ENCODE measurements around the gene TCEAL5.
"Not testable (repeated sequence)": the region's sequence is repeated elsewhere in the genome, so short reads cannot be mapped to it uniquely, and the experiment has no call there.

TCEAL5 gene

DNA sequence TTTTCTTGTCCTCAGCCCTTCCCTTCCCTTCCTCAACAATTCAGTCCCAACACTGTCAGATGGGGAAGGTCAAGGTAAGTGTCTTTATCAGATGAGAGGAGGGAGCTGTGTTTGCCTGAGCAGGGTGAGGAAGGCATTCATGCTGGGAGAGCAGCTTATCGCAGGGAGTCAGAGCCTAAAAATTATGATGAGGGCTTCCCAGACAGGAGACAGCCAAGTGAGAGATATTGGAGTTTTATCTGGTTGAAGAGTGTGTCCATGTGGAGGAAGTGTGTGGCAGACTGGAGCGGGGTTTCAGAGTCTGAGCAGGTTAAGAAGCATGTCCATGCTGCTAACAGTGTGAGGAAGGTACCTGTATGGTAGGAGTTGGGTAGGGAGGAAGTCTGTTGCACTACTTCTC lies 43.3 kb downstream of the TCEAL5 start:
- DNase-seq (ENCODE audit: low read depth) = no peak

DNA sequence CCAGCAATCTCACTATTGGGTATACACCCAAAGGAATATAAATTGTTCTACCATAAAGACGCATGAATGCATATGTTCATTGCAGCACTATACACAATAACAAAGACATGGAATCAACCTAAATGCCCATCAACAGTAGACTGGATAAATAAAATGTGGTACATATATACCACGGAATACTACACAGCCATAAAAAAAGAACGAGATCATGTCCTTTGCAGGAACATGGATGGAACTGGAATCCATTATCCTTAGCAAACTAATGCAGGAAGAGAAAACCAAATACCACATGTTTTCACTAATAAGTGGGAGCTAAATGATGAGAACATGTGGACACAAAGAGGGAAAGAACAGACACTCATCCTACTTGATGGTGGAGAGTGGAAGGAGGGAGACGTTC lies 50.6 kb downstream of the TCEAL5 start:
- not testable (repeated sequence) for DNase-seq (ENCODE audit: low read depth)
